Nephron (organoid): ENCODE measurements around the gene SH3GLB1.

ENCODE experiments used
- H3K27ac Mint-ChIP-seq, 3 experiments: 2 replicates each; pipeline ENCODE4 v1.8.0; 2020; ENCODE audit warnings: mixed read lengths in 3 of 3, mild to moderate bottlenecking in 2 of 3, moderate library complexity in 1 of 3
- H3K27me3 Mint-ChIP-seq: 2 replicates; pipeline ENCODE4 v1.8.0; 2021; ENCODE audit warnings: low read depth, mild to moderate bottlenecking, moderate library complexity, mixed read lengths
- H3K36me3 Mint-ChIP-seq: 2 replicates; pipeline ENCODE4 v1.8.0; 2020; ENCODE audit warnings: low read depth, mixed read lengths
- H3K4me1 Mint-ChIP-seq: 2 replicates; pipeline ENCODE4 v1.8.0; 2020; ENCODE audit warnings: mixed read lengths
- H3K4me3 Mint-ChIP-seq, 3 experiments: 2 replicates each; pipeline ENCODE4 v1.8.0; 2020; ENCODE audit warnings: mild to moderate bottlenecking in 3 of 3, mixed read lengths in 3 of 3, moderate library complexity in 2 of 3
- H3K9me3 Mint-ChIP-seq: 2 replicates; pipeline ENCODE4 v1.8.0; 2020; ENCODE audit warnings: mixed read lengths
- CTCF ChIP-seq, 3 experiments: fragments of 200-600 bp; sonication (generic); IDR thresholded peaks; one replicate each; pipeline ENCODE4 v1.5.0; 2021; ENCODE audit warnings: antibody characterized with exemption in 3 of 3; ENCODE audit not compliant: unreplicated experiment in 3 of 3

Gene SH3GLB1

DNA sequence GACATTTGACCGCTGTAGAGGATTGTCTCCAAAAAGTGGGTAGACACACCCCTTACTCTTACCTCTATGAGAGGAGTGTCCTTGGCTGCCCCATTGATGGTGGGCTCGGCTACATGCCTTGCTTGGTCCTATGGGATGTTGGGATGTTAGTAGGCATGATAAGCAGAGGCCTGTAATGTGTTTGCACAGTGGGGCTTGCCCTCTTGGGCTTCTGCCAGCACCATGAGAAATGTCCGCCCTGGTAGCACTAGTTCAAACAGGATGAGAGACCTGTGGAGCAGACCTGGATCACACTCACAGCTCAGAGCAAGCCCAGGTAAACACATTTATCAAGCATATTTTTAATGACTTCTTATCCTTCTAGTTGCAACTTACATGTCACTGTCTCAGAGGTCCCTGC lies 54.2 kb downstream of the SH3GLB1 start:
- H3K4me1 Mint-ChIP-seq, result no peaks in the 10 kb centered on the region
- no peak overlapping the region for H3K27ac Mint-ChIP-seq
- H3K27me3 Mint-ChIP-seq, result peaks cover 3% of the 10 kb centered on the region
- H3K4me3 Mint-ChIP-seq, result no peak overlapping the region
- no peaks in the 10 kb centered on the region for H3K36me3 Mint-ChIP-seq
- TF ChIP-seq CTCF (IDR thresholded peaks at IDR 0.05; ENCODE audit: unreplicated experiment in 3 of 3), result no peak
- peaks cover 3% of the 10 kb centered on the region for H3K9me3 Mint-ChIP-seq

GRCh38 chr1:86760199-86760598 lies 55.8 kb downstream of the SH3GLB1 start:
- Mint-ChIP-seq H3K4me3 (no peak overlapping the region), H3K27me3 (peaks cover 3% of the 10 kb centered on the region), H3K36me3 (no peaks in the 10 kb centered on the region), H3K4me1 (peaks cover 5% of the 10 kb centered on the region), H3K27ac (no peak overlapping the region), H3K9me3 (peaks cover 3% of the 10 kb centered on the region)
- TF ChIP-seq CTCF (IDR thresholded peaks at IDR 0.05; ENCODE audit: unreplicated experiment in 3 of 3), result no peak

DNA sequence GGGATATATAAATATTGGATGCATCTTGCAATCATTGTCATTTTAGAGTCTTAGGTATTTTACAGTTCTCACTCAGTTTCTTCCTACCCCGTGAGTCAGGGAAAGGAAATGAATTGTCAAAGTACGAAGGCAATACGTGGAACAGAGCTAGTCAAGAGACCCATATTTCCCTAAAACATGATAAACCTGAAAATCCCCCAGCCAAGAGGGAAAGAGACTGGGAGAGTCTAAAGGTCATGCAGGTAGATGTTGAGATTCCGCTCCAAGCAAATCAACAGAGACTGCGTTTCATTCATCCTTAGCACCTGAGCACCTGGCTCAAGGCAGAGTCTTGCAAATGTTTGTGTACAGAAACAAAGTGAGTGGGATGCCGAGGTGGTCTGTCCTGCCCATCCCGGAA lies 58.0 kb downstream of the SH3GLB1 start:
- Mint-ChIP-seq H3K27me3 (peaks cover 3% of the 10 kb centered on the region), H3K36me3 (no peaks in the 10 kb centered on the region), H3K4me3 (no peak overlapping the region), H3K9me3 (peaks cover 9% of the 10 kb centered on the region), H3K27ac (no peak overlapping the region), H3K4me1 (peaks cover 7% of the 10 kb centered on the region)
- TF ChIP-seq CTCF (IDR thresholded peaks at IDR 0.05; ENCODE audit: unreplicated experiment in 3 of 3), result no peak

- Mint-ChIP-seq H3K4me3 (no peak overlapping the region), H3K9me3 (peaks cover 20% of the 10 kb centered on the region), H3K36me3 (no peaks in the 10 kb centered on the region), H3K4me1 (peaks cover 7% of the 10 kb centered on the region), H3K27me3 (peaks cover 3% of the 10 kb centered on the region), H3K27ac (peak overlapping the region in 1 of 3 experiments; percentile 67)
- no peak for TF ChIP-seq CTCF (IDR thresholded peaks at IDR 0.05; ENCODE audit: unreplicated experiment in 3 of 3)
Observed at GRCh38 chr1:86764523-86764922, 60.1 kb downstream of the SH3GLB1 start.

DNA sequence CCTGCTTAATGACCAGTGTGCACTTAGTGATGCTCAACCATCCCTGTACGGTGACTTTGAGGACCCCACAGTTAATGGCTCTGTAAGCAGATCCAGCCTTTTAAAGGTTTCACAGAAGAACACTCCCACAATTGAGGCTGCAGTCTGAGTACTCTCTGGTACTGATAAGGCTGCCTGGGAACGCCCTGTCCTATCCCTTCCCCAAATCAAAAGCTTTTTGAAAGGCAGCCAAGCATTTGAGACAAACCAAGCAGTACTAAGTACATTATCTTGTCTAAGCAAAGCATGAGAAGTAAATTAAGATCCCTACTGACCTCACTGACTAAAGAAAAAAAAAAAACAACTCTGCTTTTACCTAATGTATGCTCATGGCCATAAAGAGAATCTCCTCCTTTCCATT lies 60.7 kb downstream of the SH3GLB1 start:
- Mint-ChIP-seq H3K9me3 (peaks cover 18% of the 10 kb centered on the region), H3K4me1 (peaks cover 7% of the 10 kb centered on the region), H3K27ac (peak overlapping the region in 2 of 3 experiments; percentile 66 to 67), H3K36me3 (no peaks in the 10 kb centered on the region), H3K4me3 (no peak overlapping the region), H3K27me3 (peaks cover 3% of the 10 kb centered on the region)
- TF ChIP-seq CTCF (IDR thresholded peaks at IDR 0.05; ENCODE audit: unreplicated experiment in 3 of 3), result no peak

DNA sequence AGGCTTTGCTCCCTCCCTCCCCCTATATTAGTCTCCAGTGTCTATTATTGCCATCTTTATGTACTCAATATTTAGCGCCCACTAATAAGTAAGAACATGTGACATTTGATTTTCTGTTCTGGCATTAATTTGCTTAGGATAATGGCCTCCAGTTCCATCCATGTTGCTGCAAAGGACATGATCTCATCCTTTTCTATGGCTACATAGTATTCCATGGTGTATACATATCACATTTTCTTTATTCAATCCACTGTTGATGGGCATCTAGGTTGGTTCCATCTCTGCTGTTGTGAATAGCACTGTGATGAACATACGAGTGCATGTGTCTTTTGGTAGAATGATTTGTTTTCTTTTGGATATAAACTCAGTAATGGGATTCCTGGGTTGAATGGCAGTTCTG lies 61.3 kb downstream of the SH3GLB1 start:
- peaks cover 3% of the 10 kb centered on the region for H3K27me3 Mint-ChIP-seq
- peaks cover 7% of the 10 kb centered on the region for H3K4me1 Mint-ChIP-seq
- H3K9me3 Mint-ChIP-seq, result peaks cover 18% of the 10 kb centered on the region
- no peak overlapping the region for H3K4me3 Mint-ChIP-seq
- TF ChIP-seq CTCF (IDR thresholded peaks at IDR 0.05; ENCODE audit: unreplicated experiment in 3 of 3), result no peak
- no peaks in the 10 kb centered on the region for H3K36me3 Mint-ChIP-seq
- H3K27ac Mint-ChIP-seq, result no peak overlapping the region
